Suprapubic skin (tissue), 4 donors: ENCODE data around the gene QKI. TPM values are rescaled to one million over a fixed set of nuclear protein-coding genes. Genes with fewer than 3 reads are reported as not detected.

Experiments used
- DNase-seq, 2 donors: peaks; one replicate each; pipeline ENCODE4 v3.0.0-alpha.2; 2019; ENCODE audit warnings: low spot score in 2 of 2
- H3K27ac ChIP-seq: fragments of 200-600 bp; sonication (generic); one replicate; pipeline ENCODE4 v1.5.1; 2019
- H3K27me3 ChIP-seq: fragments of 200-600 bp; sonication (generic); one replicate; pipeline ENCODE4 v1.5.1; 2019
- H3K36me3 ChIP-seq: fragments of 200-600 bp; sonication (generic); one replicate; pipeline ENCODE4 v1.5.1; 2019
- H3K4me1 ChIP-seq: fragments of 200-600 bp; sonication (generic); one replicate; pipeline ENCODE4 v1.5.1; 2019
- H3K4me3 ChIP-seq: fragments of 200-600 bp; sonication (generic); one replicate; pipeline ENCODE4 v1.5.1; 2019; ENCODE audit warnings: mild to moderate bottlenecking
- H3K9me3 ChIP-seq: fragments of 200-600 bp; sonication (generic); one replicate; pipeline ENCODE4 v1.5.1; 2019
- EP300 ChIP-seq: sonication (generic); formaldehyde crosslinking; IDR thresholded peaks from one replicate; pipeline ENCODE4 v1.6.1; 2017; ENCODE audit warnings: antibody characterized with exemption
- POLR2A ChIP-seq, 2 donors: fragments of 450-650 bp; IDR thresholded peaks; one replicate each; pipeline ENCODE4 v1.6.1; 2017; ENCODE audit warnings: antibody characterized with exemption in 2 of 2, mild to moderate bottlenecking in 2 of 2, moderate library complexity in 2 of 2
- POLR2AphosphoS5 ChIP-seq, 3 donors: sonication (generic); formaldehyde crosslinking; IDR thresholded peaks; one replicate each; pipeline ENCODE4 v1.6.1; 2017; ENCODE audit warnings: antibody characterized with exemption in 3 of 3
- WGBS: methylation state at CpG from one replicate; pipeline ENCODE4 v1.1.5; 2018; 5-methylcytosine and 5-hydroxymethylcytosine counted together
- total RNA-seq, 4 donors: library from RNA; depleted of rRNA; stranded (reverse); fragments of >200 nt; gene quantifications; one replicate each; pipeline ENCODE4 v1.1.0, GENCODE V29; 2016
- TF ChIP-seq, protein P1 (sequence below), 2 donors: fragments of 200-600 bp in 1 of 2; fragments of 450-650 bp in 1 of 2; sonication (generic) in 1 of 2; IDR thresholded peaks; one replicate each; pipeline ENCODE4 v1.5.1; 2016 to 2019; ENCODE audit warnings: antibody characterized with exemption in 2 of 2, mild to moderate bottlenecking in 1 of 2, moderate library complexity in 1 of 2

Gene QKI
- total RNA-seq, 4 donors from 2014 or later: 149 to 187 (median 165) TPM

GRCh38 chr6:163460307-163460782, 45.8 kb downstream of the QKI start:
- Histone ChIP-seq H3K27me3 (no peaks in the 10 kb centered on the region), H3K9me3 (no peaks in the 10 kb centered on the region), H3K36me3 (no peaks in the 10 kb centered on the region), H3K4me3 (peak overlapping the region; percentile 39), H3K27ac (peak overlapping the region; percentile 40), H3K4me1 (peaks cover 22% of the 10 kb centered on the region)
- WGBS: 34% methylated on average over 5 of the region's 5 CpGs
- DNase-seq: no peak
- no peak for TF ChIP-seq POLR2A (IDR thresholded peaks at IDR 0.05)
- no peak for TF ChIP-seq EP300
- TF ChIP-seq POLR2AphosphoS5 (IDR thresholded peaks at IDR 0.05): no peak
- TF ChIP-seq, protein P1, sequence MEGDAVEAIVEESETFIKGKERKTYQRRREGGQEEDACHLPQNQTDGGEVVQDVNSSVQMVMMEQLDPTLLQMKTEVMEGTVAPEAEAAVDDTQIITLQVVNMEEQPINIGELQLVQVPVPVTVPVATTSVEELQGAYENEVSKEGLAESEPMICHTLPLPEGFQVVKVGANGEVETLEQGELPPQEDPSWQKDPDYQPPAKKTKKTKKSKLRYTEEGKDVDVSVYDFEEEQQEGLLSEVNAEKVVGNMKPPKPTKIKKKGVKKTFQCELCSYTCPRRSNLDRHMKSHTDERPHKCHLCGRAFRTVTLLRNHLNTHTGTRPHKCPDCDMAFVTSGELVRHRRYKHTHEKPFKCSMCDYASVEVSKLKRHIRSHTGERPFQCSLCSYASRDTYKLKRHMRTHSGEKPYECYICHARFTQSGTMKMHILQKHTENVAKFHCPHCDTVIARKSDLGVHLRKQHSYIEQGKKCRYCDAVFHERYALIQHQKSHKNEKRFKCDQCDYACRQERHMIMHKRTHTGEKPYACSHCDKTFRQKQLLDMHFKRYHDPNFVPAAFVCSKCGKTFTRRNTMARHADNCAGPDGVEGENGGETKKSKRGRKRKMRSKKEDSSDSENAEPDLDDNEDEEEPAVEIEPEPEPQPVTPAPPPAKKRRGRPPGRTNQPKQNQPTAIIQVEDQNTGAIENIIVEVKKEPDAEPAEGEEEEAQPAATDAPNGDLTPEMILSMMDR (IDR thresholded peaks at IDR 0.05): no peak

DNA sequence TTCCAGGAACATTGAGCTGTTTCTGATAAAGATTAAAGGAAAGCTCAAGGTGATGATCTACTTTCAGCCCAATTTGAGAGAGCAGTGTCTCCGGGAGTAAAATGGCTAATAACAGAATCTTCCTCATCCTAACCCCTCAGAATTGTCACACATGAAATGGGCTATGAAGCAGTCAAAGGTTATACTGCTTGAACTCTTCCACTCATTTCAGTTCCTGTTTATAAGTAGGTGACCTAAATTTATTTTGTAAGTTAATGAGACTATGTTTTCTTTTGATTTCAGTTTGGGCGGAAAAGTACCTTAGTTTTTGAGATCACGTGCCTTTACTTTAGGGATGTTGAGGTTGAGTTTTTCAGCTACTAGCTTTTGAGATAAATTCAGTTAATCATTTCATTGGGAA, 47.2 kb downstream of the QKI start:
- TF ChIP-seq POLR2AphosphoS5 (IDR thresholded peaks at IDR 0.05) (no peak), POLR2A (IDR thresholded peaks at IDR 0.05) (no peak), EP300 (no peak)
- TF ChIP-seq, protein P1 (IDR thresholded peaks at IDR 0.05): no peak
- no peak overlapping the region for H3K4me3 ChIP-seq
- H3K4me1 ChIP-seq: peaks cover 22% of the 10 kb centered on the region
- H3K36me3 ChIP-seq: no peaks in the 10 kb centered on the region
- no peaks in the 10 kb centered on the region for H3K27me3 ChIP-seq
- H3K9me3 ChIP-seq: no peaks in the 10 kb centered on the region
- H3K27ac ChIP-seq: no peak overlapping the region
- DNase-seq: no peak
- 85% methylated on average over 3 of the region's 3 CpGs for WGBS

- H3K27me3 ChIP-seq: no peaks in the 10 kb centered on the region
- no peak for DNase-seq
- no peaks in the 10 kb centered on the region for H3K36me3 ChIP-seq
- no peak overlapping the region for H3K4me3 ChIP-seq
- H3K4me1 ChIP-seq: peaks cover 25% of the 10 kb centered on the region
- no peak for TF ChIP-seq EP300
- TF ChIP-seq, protein P1 (IDR thresholded peaks at IDR 0.05): no peak
- TF ChIP-seq POLR2AphosphoS5 (IDR thresholded peaks at IDR 0.05): no peak
- TF ChIP-seq POLR2A (IDR thresholded peaks at IDR 0.05): no peak
- 88% methylated on average over 5 of the region's 5 CpGs for WGBS
- H3K27ac ChIP-seq: no peak overlapping the region
- no peaks in the 10 kb centered on the region for H3K9me3 ChIP-seq
Observed at GRCh38 chr6:163463180-163463579, 48.7 kb downstream of the QKI start.

GRCh38 chr6:163463795-163464194, 49.3 kb downstream of the QKI start:
- TF ChIP-seq POLR2AphosphoS5 (IDR thresholded peaks at IDR 0.05) (no peak), EP300 (no peak), POLR2A (IDR thresholded peaks at IDR 0.05) (no peak)
- TF ChIP-seq, protein P1 (IDR thresholded peaks at IDR 0.05): no peak
- H3K4me1 ChIP-seq: peaks cover 23% of the 10 kb centered on the region
- no peaks in the 10 kb centered on the region for H3K9me3 ChIP-seq
- 98% methylated on average over 1 of the region's 1 CpG for WGBS
- H3K4me3 ChIP-seq: no peak overlapping the region
- H3K36me3 ChIP-seq: no peaks in the 10 kb centered on the region
- H3K27me3 ChIP-seq: no peaks in the 10 kb centered on the region
- no peak overlapping the region for H3K27ac ChIP-seq
- DNase-seq: no peak

DNA sequence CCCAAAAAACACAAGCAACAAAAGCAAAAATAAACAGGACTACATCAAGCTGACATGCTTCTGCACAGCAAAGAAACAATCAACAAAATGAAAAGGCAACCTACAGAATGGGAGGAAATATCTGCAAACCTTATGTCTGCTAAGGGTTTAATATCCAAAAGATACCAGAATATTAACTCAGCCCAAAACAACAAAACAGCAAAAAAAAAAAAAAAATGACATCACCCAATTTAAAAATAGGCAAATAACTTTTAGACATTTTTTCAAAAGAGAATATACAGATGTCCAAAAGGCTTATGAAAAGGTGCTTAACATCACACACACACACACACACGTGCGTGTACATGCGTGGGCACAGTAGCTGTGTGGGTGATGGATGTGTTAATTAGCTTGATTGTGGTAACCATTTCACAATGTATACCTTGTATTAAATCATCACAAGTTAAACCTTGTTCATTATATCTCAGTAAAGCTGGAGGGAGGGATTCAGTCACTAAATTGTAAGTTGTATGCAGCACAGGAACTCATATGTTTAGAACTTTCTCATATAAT, 52.4 kb downstream of the QKI start:
- Histone ChIP-seq H3K4me3 (no peak overlapping the region), H3K27ac (no peak overlapping the region), H3K4me1 (peaks cover 16% of the 10 kb centered on the region), H3K9me3 (peaks cover 6% of the 10 kb centered on the region), H3K36me3 (no peaks in the 10 kb centered on the region), H3K27me3 (no peaks in the 10 kb centered on the region)
- TF ChIP-seq, protein P1 (IDR thresholded peaks at IDR 0.05): no peak
- TF ChIP-seq POLR2AphosphoS5 (IDR thresholded peaks at IDR 0.05) (no peak), EP300 (no peak), POLR2A (IDR thresholded peaks at IDR 0.05) (no peak)
- no peak for DNase-seq
- 69% methylated on average over 3 of the region's 3 CpGs for WGBS
